PC-9 (cell line): ENCODE measurements around the gene CPT1C. TPM values are rescaled to one million over a fixed set of nuclear protein-coding genes. Genes with fewer than 3 reads are reported as not detected.
"Not testable (repeated sequence)": the region's sequence is repeated elsewhere in the genome, so short reads cannot be mapped to it uniquely, and the experiment has no call there.

Experiments used
- BruUV-seq: library from RNA; stranded (reverse); fragments of 400-500 nt; replicated peaks from 2 replicates; lab custom pipeline; 2021; lab: Mats Ljungman, UMichigan
- CTCF ChIA-PET: fragments of 300-600 bp; sonication (Branson Sonifier 250); formaldehyde crosslinking; loops from one replicate; lab custom pipeline; 2022; ENCODE audit warnings: antibody characterized with exemption; lab: Charles Lee
- POLR2A ChIA-PET: fragments of 300-600 bp; sonication (Branson Sonifier 250); formaldehyde crosslinking; loops from one replicate; lab custom pipeline; 2022; ENCODE audit warnings: antibody characterized with exemption; ENCODE audit not compliant: unreplicated experiment; lab: Charles Lee
- DNase-seq, 2 experiments: peaks; one replicate each; pipeline versions ENCODE4 v3.0.0 to v3.0.0-alpha.2; 2015 to 2022; ENCODE audit warnings: mixed read lengths in 1 of 2
- H2AFZ ChIP-seq: fragments of 200-600 bp; sonication (generic); 2 replicates; pipeline ENCODE4 v1.8.1; 2017; ENCODE audit warnings: antibody characterized with exemption
- H3F3A ChIP-seq: fragments of 200-600 bp; sonication (generic); 2 replicates; pipeline ENCODE4 v1.8.1; 2017; ENCODE audit warnings: antibody characterized with exemption, mild to moderate bottlenecking, low read depth; ENCODE audit not compliant: insufficient read depth
- H3K27ac ChIP-seq: fragments of 200-600 bp; sonication (generic); 2 replicates; pipeline ENCODE4 v1.6.1; 2016; ENCODE audit warnings: mixed run types
- H3K27me3 ChIP-seq: fragments of 200-600 bp; sonication (generic); 2 replicates; pipeline ENCODE4 v1.6.1; 2016; ENCODE audit warnings: low read depth, mixed run types; ENCODE audit not compliant: insufficient read depth
- H3K36me3 ChIP-seq: fragments of 200-600 bp; sonication (generic); 2 replicates; pipeline ENCODE4 v1.6.1; 2016; ENCODE audit warnings: low read depth, mixed run types
- H3K4me1 ChIP-seq: fragments of 200-600 bp; sonication (generic); replicated peaks from 2 replicates; pipeline ENCODE4 v1.6.1; 2016; ENCODE audit warnings: mixed run types; ENCODE audit not compliant: insufficient read depth
- H3K4me2 ChIP-seq: fragments of 200-600 bp; sonication (generic); 2 replicates; pipeline ENCODE4 v1.6.1; 2017; ENCODE audit warnings: mixed run types
- H3K4me3 ChIP-seq: fragments of 200-600 bp; sonication (generic); 2 replicates; pipeline ENCODE4 v1.6.1; 2016; ENCODE audit warnings: mixed run types
- H3K79me2 ChIP-seq: fragments of 200-600 bp; sonication (generic); 2 replicates; pipeline ENCODE4 v1.6.1; 2017; ENCODE audit warnings: low read depth, mixed run types
- H3K9me2 ChIP-seq: fragments of 200-600 bp; sonication (generic); 2 replicates; pipeline ENCODE4 v1.8.1; 2017; ENCODE audit warnings: mild to moderate bottlenecking; ENCODE audit not compliant: insufficient read depth
- H3K9me3 ChIP-seq: fragments of 200-600 bp; sonication (generic); 2 replicates; pipeline ENCODE4 v1.8.1; 2016; ENCODE audit warnings: low read depth; ENCODE audit not compliant: insufficient read depth
- H4K20me1 ChIP-seq: fragments of 200-600 bp; sonication (generic); 2 replicates; pipeline ENCODE4 v1.8.1; 2017; ENCODE audit not compliant: insufficient read depth
- EZH2 ChIP-seq: fragments of 200-600 bp; sonication (generic); IDR thresholded peaks from 2 replicates; pipeline ENCODE4 v1.8.0; 2017; ENCODE audit warnings: antibody characterized with exemption, low read depth
- intact Hi-C: fragments of 100-400 bp; cut with micrococcal nuclease; formaldehyde crosslinking; loops from one replicate; pipeline ENCODE4 v1.10.0; 2022; ENCODE audit not compliant: unreplicated experiment
- total RNA-seq: library from RNA; stranded (reverse); gene quantifications from 2 replicates; pipeline ENCODE4 v1.2.3, GENCODE V29; 2021
- TF ChIP-seq, protein P1 (sequence below): fragments of 200-600 bp; sonication (generic); conservative IDR thresholded peaks from 2 replicates; pipeline ENCODE4 v1.6.1; 2017; ENCODE audit warnings: mixed run types, antibody characterized with exemption, mild to moderate bottlenecking, moderate library complexity

The CPT1C gene
- total RNA-seq, 1 experiment from 2014 or later: 1.7 TPM

DNA sequence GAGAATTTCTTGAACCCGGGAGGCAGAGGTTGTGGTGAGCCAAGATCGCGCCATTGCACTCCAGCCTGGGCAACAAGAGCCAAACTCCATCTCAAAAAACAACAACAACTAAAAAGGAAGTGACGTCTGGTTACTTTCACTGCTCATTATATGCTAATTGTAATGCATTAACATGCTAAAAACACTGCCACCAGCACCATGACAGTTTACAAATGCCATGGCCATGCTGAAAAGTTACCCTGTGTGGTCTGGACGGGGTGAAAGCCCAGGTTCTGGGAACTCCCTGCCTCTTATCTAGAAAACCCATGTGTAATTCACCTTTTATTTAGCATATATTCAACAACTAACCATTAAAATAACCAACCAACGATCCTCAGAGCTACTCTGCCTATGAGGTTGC lies 28.1 kb downstream of the CPT1C start:
- POLR2A ChIA-PET: no interaction called here
- intact Hi-C loops: no loop called here
- H3K4me1 ChIP-seq: peaks cover 13% of the 10 kb centered on the region
- no peak for DNase-seq
- H3K9me2 ChIP-seq: no peaks in the 10 kb centered on the region
- no peak overlapping the region for H2AFZ ChIP-seq
- H3K27me3 ChIP-seq: no peaks in the 10 kb centered on the region
- H3F3A ChIP-seq: peaks cover 6% of the 10 kb centered on the region
- CTCF ChIA-PET: interaction anchor here (0.6 to 0.7 kb wide), 2 partner anchors 43 to 161 kb away, joined by 3 read pairs; no protein-coding TSS in a partner anchor
- no peak overlapping the region for H3K27ac ChIP-seq
- no peak overlapping the region for H3K4me3 ChIP-seq
- H3K36me3 ChIP-seq: no peaks in the 10 kb centered on the region
- no TSS peak for BruUV-seq
- H3K4me2 ChIP-seq: no peak overlapping the region
- no peaks in the 10 kb centered on the region for H4K20me1 ChIP-seq
- H3K9me3 ChIP-seq: no peaks in the 10 kb centered on the region
- TF ChIP-seq, protein P1, sequence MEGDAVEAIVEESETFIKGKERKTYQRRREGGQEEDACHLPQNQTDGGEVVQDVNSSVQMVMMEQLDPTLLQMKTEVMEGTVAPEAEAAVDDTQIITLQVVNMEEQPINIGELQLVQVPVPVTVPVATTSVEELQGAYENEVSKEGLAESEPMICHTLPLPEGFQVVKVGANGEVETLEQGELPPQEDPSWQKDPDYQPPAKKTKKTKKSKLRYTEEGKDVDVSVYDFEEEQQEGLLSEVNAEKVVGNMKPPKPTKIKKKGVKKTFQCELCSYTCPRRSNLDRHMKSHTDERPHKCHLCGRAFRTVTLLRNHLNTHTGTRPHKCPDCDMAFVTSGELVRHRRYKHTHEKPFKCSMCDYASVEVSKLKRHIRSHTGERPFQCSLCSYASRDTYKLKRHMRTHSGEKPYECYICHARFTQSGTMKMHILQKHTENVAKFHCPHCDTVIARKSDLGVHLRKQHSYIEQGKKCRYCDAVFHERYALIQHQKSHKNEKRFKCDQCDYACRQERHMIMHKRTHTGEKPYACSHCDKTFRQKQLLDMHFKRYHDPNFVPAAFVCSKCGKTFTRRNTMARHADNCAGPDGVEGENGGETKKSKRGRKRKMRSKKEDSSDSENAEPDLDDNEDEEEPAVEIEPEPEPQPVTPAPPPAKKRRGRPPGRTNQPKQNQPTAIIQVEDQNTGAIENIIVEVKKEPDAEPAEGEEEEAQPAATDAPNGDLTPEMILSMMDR: no peak
- no peak for TF ChIP-seq EZH2
- H3K79me2 ChIP-seq: no peaks in the 10 kb centered on the region

- ChIA-PET CTCF (interaction anchor here (0.6 kb wide), 2 partner anchors 277 to 618 kb away, joined by 7 to 8 read pairs; no protein-coding TSS in a partner anchor), POLR2A (interaction anchor here (0.6 kb wide), 1 partner anchor 77 kb away, joined by 17 read pairs; the partner anchor contains the start of gene SCAF1)
- DNase-seq, H3K9me3 ChIP-seq, H4K20me1 ChIP-seq, H3K36me3 ChIP-seq, H3K79me2 ChIP-seq, H3F3A ChIP-seq, BruUV-seq, H2AFZ ChIP-seq, H3K27ac ChIP-seq, H3K4me3 ChIP-seq, H3K27me3 ChIP-seq, intact Hi-C loops, H3K9me2 ChIP-seq, H3K4me2 ChIP-seq: not testable (repeated sequence)
- H3K4me1 ChIP-seq: peaks cover 15% of the 10 kb centered on the region
Measured at GRCh38 chr19:49719420-49719819, 28.5 kb downstream of the CPT1C start.

DNA sequence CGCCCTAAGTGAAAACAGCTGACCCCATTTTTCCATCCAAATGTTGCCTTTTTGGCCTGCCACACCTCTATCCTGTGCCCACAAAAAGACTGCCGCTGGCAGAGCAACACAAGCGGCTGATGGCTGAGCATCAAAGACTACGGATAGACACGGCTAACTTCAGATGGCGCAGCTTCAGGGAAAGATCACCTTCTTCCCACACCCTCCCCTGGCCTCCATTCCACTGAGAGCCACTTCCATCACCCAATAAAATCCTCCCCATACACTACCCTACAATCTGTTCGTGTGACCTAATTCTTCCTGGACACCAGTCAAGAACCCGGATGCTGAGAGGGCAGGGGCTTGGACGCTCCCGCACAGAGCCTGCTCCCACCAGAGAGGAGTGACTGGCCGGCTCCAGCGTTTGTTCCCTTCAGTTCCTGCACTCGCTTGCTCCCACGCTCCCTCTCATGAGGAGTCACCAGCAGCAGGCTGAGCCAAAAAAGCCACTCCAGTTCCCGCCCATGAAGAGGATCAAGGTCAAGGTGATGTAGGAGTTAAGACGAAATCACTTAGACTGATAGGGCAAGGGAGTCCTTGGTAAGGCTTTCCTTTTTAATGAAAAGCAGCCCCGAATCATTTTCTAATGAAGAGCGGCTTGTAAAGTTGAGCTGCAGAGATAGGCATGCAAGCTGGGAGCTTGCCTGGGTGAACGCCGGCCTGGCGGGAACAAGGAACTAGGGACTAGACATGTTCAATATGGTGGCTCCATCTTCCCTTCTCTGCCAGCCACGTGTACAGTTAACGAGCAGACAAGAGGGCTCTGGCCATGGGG lies 36.5 kb downstream of the CPT1C start:
- Histone ChIP-seq H4K20me1 (no peaks in the 10 kb centered on the region), H3K27me3 (no peaks in the 10 kb centered on the region), H3K36me3 (no peaks in the 10 kb centered on the region), H2AFZ (no peak overlapping the region), H3K4me3 (no peak overlapping the region), H3K4me2 (no peak overlapping the region), H3K27ac (no peak overlapping the region), H3F3A (peaks cover 4% of the 10 kb centered on the region; the same call in 1 of the 2 replicates), H3K9me2 (no peaks in the 10 kb centered on the region), H3K79me2 (no peaks in the 10 kb centered on the region), H3K9me3 (no peaks in the 10 kb centered on the region), H3K4me1 (peaks cover 11% of the 10 kb centered on the region)
- POLR2A ChIA-PET: no interaction called here
- no peak for DNase-seq
- intact Hi-C loops: no loop called here
- TF ChIP-seq, protein P1: no peak
- TF ChIP-seq EZH2: no peak
- CTCF ChIA-PET: interaction anchor here (0.7 kb wide), 1 partner anchor 56 kb away, joined by 3 read pairs; no protein-coding TSS in a partner anchor
- no TSS peak for BruUV-seq
